ENCODE results near the gene AMPD3. TPM values are rescaled to one million over a fixed set of nuclear protein-coding genes. Genes with fewer than 3 reads are reported as not detected.

Gene AMPD3
- total RNA-seq, 1 donor from 2014 or later, result 12.9 TPM

DNA sequence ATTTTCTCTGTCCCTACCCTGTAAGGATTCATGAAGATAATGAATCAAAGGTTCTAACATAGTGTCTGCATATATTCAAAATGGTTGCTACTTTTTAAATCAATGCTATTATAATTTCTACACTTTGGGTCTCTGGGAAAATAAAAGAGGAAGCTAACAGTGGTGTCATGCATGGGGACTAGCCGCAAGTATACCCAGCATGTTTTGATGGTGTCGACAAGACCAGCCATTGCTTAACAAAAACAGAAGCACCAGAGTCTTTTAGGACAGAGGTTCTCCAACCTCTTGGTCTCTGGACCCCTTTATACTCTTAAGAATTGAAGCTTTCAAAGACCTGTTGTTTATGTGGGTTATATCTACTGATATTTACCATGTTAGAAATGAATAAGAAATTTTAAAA, 48.2 kb downstream of the AMPD3 start:
- Mint-ChIP-seq H3K4me3 (ENCODE audit: low read depth) (no peak overlapping the region), H3K27ac (no peak overlapping the region), H3K4me1 (ENCODE audit: low read depth) (no peaks in the 10 kb centered on the region), H3K27me3 (no peaks in the 10 kb centered on the region), H3K9me3 (ENCODE audit: low read depth) (no peaks in the 10 kb centered on the region), H3K36me3 (ENCODE audit: insufficient read depth) (peaks cover 5% of the 10 kb centered on the region)
- TF ChIP-seq, protein P1, sequence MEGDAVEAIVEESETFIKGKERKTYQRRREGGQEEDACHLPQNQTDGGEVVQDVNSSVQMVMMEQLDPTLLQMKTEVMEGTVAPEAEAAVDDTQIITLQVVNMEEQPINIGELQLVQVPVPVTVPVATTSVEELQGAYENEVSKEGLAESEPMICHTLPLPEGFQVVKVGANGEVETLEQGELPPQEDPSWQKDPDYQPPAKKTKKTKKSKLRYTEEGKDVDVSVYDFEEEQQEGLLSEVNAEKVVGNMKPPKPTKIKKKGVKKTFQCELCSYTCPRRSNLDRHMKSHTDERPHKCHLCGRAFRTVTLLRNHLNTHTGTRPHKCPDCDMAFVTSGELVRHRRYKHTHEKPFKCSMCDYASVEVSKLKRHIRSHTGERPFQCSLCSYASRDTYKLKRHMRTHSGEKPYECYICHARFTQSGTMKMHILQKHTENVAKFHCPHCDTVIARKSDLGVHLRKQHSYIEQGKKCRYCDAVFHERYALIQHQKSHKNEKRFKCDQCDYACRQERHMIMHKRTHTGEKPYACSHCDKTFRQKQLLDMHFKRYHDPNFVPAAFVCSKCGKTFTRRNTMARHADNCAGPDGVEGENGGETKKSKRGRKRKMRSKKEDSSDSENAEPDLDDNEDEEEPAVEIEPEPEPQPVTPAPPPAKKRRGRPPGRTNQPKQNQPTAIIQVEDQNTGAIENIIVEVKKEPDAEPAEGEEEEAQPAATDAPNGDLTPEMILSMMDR (IDR thresholded peaks at IDR 0.05; ENCODE audit: unreplicated experiment), result no peak
- DNase-seq (ENCODE audit: low spot score, unreplicated experiment), result no peak

DNA sequence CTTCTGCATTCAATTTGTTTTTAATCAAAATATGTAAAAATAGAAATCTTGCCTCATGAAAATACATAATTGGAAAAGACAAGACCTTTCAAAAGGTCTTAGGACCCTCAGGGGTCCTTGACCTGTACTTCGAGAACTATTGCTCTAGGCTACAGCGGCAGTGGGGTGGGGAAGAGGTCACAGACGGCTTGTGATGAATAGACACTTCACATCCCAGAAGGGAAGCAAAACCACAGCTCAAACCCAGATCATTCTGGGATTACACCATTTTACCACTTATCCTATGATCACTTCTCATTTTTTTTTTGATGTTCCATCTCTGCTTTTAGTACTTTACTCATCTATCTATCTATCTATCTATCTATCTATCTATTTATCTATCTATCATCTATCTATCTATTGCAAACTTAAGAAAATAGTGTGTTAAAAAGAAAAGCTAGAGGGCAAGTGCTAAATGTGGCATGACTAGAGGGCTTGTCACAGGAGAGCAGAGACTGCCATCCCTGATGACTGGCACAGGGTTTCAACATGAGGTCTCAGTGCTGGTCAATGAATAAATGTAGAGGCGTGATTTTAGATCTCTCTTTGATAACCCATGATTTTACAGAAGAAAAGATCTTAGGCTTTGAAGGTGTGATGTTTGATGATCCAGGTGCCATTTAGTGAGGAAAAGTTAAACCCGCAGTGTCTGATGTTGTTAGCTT, 48.9 kb downstream of the AMPD3 start:
- Mint-ChIP-seq H3K27ac (no peak overlapping the region), H3K4me1 (ENCODE audit: low read depth) (no peaks in the 10 kb centered on the region), H3K9me3 (ENCODE audit: low read depth) (no peaks in the 10 kb centered on the region), H3K27me3 (no peaks in the 10 kb centered on the region), H3K4me3 (ENCODE audit: low read depth) (no peak overlapping the region), H3K36me3 (ENCODE audit: insufficient read depth) (peaks cover 5% of the 10 kb centered on the region)
- no peak for DNase-seq (ENCODE audit: low spot score, unreplicated experiment)
- TF ChIP-seq, protein P1 (IDR thresholded peaks at IDR 0.05; ENCODE audit: unreplicated experiment), result no peak

DNA sequence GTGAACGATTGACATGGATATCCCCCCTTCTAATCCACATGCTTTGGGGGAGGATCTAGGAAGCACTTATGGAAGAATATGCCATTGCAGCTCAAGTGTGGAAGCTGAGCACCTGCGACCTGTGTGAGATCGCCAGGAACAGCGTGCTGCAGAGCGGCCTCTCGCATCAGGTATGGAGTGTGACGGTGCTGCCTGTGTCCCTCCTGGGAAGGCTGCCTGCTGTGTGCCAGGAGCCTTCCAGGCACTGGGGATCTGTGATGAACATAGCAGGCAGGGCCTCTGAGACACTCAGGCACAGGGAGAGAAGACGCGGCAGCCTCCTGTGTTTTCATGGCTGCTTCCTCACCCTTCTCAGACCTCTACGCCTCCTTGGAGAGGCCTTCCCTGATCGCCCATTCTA, 49.4 kb downstream of the AMPD3 start:
- DNase-seq (ENCODE audit: low spot score, unreplicated experiment), result no peak
- Mint-ChIP-seq H3K36me3 (ENCODE audit: insufficient read depth) (peaks cover 4% of the 10 kb centered on the region), H3K27me3 (no peaks in the 10 kb centered on the region), H3K9me3 (ENCODE audit: low read depth) (no peaks in the 10 kb centered on the region), H3K27ac (no peak overlapping the region), H3K4me1 (ENCODE audit: low read depth) (no peaks in the 10 kb centered on the region), H3K4me3 (ENCODE audit: low read depth) (no peak overlapping the region)
- TF ChIP-seq, protein P1 (IDR thresholded peaks at IDR 0.05; ENCODE audit: unreplicated experiment), result no peak

DNA sequence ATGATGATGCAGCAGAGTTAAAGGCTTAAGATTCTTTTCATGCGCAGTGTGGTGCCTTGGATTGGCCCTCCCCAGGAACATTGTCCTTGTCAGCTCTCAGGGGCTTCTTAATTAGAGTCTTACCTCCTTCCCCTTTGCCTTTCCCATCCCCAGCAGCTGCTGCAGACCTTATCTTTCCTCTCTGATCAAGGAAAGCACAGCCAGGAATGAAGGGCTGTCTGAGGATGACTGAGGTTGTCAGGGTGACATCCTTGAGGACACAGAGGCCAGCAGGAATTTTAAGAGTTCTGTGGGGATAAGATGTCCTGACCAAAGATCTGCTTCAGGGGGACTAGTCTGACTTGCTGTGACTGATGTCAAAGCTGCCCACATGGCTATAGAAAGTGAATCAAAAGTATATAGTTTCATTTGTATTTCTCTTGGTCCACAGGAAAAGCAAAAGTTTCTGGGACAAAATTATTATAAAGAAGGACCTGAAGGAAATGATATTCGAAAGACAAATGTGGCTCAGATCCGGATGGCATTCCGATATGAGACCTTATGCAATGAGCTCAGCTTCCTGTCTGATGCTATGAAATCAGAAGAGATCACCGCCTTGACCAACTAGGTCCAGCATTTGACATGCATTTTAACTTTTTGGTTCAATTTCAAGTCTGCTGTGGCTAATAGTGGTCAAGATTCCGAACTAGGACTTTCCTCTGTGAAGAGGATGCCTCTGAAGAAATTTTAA, 50.4 kb downstream of the AMPD3 start:
- H3K9me3 Mint-ChIP-seq (ENCODE audit: low read depth), result no peaks in the 10 kb centered on the region
- H3K27ac Mint-ChIP-seq, result no peak overlapping the region
- no peak for DNase-seq (ENCODE audit: low spot score, unreplicated experiment)
- TF ChIP-seq, protein P1 (IDR thresholded peaks at IDR 0.05; ENCODE audit: unreplicated experiment), result no peak
- no peak overlapping the region for H3K4me3 Mint-ChIP-seq (ENCODE audit: low read depth)
- H3K36me3 Mint-ChIP-seq (ENCODE audit: insufficient read depth), result peaks cover 3% of the 10 kb centered on the region
- H3K4me1 Mint-ChIP-seq (ENCODE audit: low read depth), result no peaks in the 10 kb centered on the region
- H3K27me3 Mint-ChIP-seq, result no peaks in the 10 kb centered on the region

DNA sequence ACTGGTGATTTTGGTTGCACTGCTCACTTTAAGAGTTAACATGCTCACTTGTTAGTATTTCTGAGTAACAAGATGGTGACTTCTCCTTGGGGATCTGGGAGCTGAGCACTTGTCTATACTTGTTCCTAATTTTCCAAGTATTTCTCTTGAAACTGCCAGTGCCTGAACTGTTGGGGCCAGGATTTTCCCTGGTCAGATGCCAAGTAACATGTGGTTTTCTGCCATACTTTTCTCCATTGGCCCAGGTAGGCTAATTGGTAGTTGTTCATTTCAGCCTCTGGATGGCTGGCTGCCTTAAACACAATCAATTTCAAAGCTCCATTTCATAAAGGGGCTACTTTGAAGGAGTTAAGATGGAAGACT, 50.9 kb downstream of the AMPD3 start:
- TF ChIP-seq, protein P1 (IDR thresholded peaks at IDR 0.05; ENCODE audit: unreplicated experiment), result no peak

More for the DNA sequence above, 50.9 kb downstream of the AMPD3 start:
- Mint-ChIP-seq H3K4me1 (ENCODE audit: low read depth) (no peaks in the 10 kb centered on the region), H3K27ac (no peak overlapping the region), H3K4me3 (ENCODE audit: low read depth) (no peak overlapping the region), H3K27me3 (no peaks in the 10 kb centered on the region), H3K36me3 (ENCODE audit: insufficient read depth) (peaks cover 6% of the 10 kb centered on the region), H3K9me3 (ENCODE audit: low read depth) (no peaks in the 10 kb centered on the region)
- no peak for DNase-seq (ENCODE audit: low spot score, unreplicated experiment)

Measured in progenitor cell of endocrine pancreas (in vitro differentiated cells).